SJCRH30 (cell line): ENCODE results near the gene CDK7. TPM values are rescaled to one million over a fixed set of nuclear protein-coding genes. Genes with fewer than 3 reads are reported as not detected.

Experiments used
- DNase-seq, 2 experiments: peaks; one replicate each; pipeline ENCODE4 v3.0.0-alpha.2; 2015 to 2020
- H3K27ac ChIP-seq: fragments of 250-450 bp; sonication (Bioruptor Pico); 2 replicates; pipeline ENCODE4 v1.5.1; 2020; ENCODE audit warnings: mild to moderate bottlenecking, moderate library complexity
- H3K27me3 ChIP-seq: fragments of 250-450 bp; sonication (Bioruptor Pico); 2 replicates; pipeline ENCODE4 v1.5.1; 2020; ENCODE audit warnings: mild to moderate bottlenecking, moderate library complexity
- H3K36me3 ChIP-seq: fragments of 250-450 bp; sonication (Bioruptor Pico); 2 replicates; pipeline ENCODE4 v1.5.1; 2020; ENCODE audit warnings: mild to moderate bottlenecking, moderate library complexity
- H3K4me1 ChIP-seq: fragments of 250-450 bp; sonication (Bioruptor Pico); 2 replicates; pipeline ENCODE4 v1.5.1; 2020; ENCODE audit warnings: mild to moderate bottlenecking, moderate library complexity
- H3K4me3 ChIP-seq: fragments of 250-450 bp; sonication (Bioruptor Pico); 2 replicates; pipeline ENCODE4 v1.5.1; 2020; ENCODE audit warnings: mild to moderate bottlenecking, moderate library complexity
- H3K9me3 ChIP-seq: fragments of 250-450 bp; sonication (Bioruptor Pico); replicated peaks from 2 replicates; pipeline ENCODE4 v1.5.1; 2020; ENCODE audit warnings: mild to moderate bottlenecking, moderate library complexity
- total RNA-seq: library from RNA; depleted of rRNA; stranded (reverse); fragments of >200 nt; shearing (Covaris generic); gene quantifications from 2 replicates; pipeline ENCODE4 v1.2.3, GENCODE V29; 2014; rRNA removed

CDK7 gene
- total RNA-seq, result 39.7 and 46.6 TPM in 2 replicates

GRCh38 chr5:69234457-69235268, at the start of gene CDK7:
Gene CDK7, plus strand, starts transcription at chr5:69234886. Its CDS starts 90 bp downstream, at chr5:69234976.
- no peaks in the 10 kb centered on the region for H3K4me1 ChIP-seq
- H3K4me3 ChIP-seq, result peak within 1 kb of the TSS; percentile 79
- H3K27ac ChIP-seq, result peak within 1 kb of the TSS; percentile 29; the same call in 1 of the 2 replicates
- peaks cover 14% of the 10 kb centered on the region; the same call in 1 of the 2 replicates for H3K36me3 ChIP-seq
- H3K9me3 ChIP-seq, result no peaks in the 10 kb centered on the region
- DNase-seq, result peak; percentile 90 to 93
- H3K27me3 ChIP-seq, result no peaks in the 10 kb centered on the region

DNA sequence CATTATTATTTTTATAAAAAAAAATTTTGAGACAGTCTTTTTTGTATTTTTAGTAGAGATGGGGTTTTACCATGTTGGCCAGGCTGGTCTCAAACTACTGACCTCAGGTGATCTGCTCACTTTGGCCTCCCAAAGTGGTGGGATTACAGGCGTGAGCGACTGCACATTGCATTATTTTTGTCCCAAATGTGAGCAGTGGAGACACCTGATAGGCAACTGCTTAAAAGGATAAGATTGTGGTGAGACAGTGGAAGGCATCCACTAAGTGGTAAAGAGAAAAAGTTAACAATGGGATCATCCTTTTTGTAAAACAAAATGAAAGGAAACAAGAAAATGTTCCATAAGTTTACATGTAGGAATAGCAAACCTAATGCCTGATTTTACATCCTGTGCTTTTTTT, 47.3 kb upstream of the CDK7 start:
- no peak for DNase-seq
- Histone ChIP-seq H3K4me1 (no peaks in the 10 kb centered on the region), H3K36me3 (0 out of 2 replicates have a peak, but pooled peaks cover 2% of the 10 kb centered on the region), H3K27ac (no peak overlapping the region), H3K9me3 (no peaks in the 10 kb centered on the region), H3K4me3 (no peak overlapping the region), H3K27me3 (no peaks in the 10 kb centered on the region)

DNA sequence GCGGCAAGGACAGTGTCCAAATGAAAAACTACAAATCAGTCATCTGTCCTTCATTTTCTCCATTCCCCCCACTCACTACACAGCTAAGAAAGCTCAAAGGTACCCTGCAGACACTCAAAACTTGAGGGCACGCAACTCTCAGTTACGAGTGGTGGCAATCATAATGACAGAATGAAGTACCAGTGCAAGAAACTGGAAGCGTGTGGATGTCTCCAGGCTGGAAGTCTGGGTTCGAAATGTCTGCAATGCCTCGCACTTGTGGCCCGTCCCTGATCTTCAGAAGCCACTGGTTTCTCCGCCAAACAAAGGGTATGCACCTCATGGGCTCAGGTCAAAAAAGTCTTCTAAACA, 45.9 kb upstream of the CDK7 start:
- H3K4me3 ChIP-seq, result peak overlapping the region; percentile 90
- no peaks in the 10 kb centered on the region for H3K9me3 ChIP-seq
- no peak for DNase-seq
- peaks cover 6% of the 10 kb centered on the region; the same call in 1 of the 2 replicates for H3K36me3 ChIP-seq
- H3K4me1 ChIP-seq, result no peaks in the 10 kb centered on the region
- H3K27me3 ChIP-seq, result no peaks in the 10 kb centered on the region
- H3K27ac ChIP-seq, result peak overlapping the region; percentile 90

GRCh38 chr5:69189162-69190086, 45.3 kb upstream of the CDK7 start, which contains the start of gene CENPH:
Gene CENPH, plus strand, starts transcription at chr5:69189583. Its CDS starts 52 bp downstream, at chr5:69189635.
- peak within 1 kb of the TSS; percentile 90 for H3K4me3 ChIP-seq
- H3K27me3 ChIP-seq, result no peaks in the 10 kb centered on the region
- peaks cover 10% of the 10 kb centered on the region for H3K36me3 ChIP-seq
- peak; percentile 93 to 95 for DNase-seq
- H3K27ac ChIP-seq, result peak within 1 kb of the TSS; percentile 90
- no peaks in the 10 kb centered on the region for H3K4me1 ChIP-seq
- H3K9me3 ChIP-seq, result no peaks in the 10 kb centered on the region

GRCh38 chr5:69202497-69202896, 32.2 kb upstream of the CDK7 start:
- H3K4me1 ChIP-seq, result no peaks in the 10 kb centered on the region
- no peak for DNase-seq
- no peak overlapping the region for H3K27ac ChIP-seq
- H3K36me3 ChIP-seq, result peaks cover 39% of the 10 kb centered on the region
- no peak overlapping the region for H3K4me3 ChIP-seq
- no peaks in the 10 kb centered on the region for H3K9me3 ChIP-seq
- no peaks in the 10 kb centered on the region for H3K27me3 ChIP-seq

DNA sequence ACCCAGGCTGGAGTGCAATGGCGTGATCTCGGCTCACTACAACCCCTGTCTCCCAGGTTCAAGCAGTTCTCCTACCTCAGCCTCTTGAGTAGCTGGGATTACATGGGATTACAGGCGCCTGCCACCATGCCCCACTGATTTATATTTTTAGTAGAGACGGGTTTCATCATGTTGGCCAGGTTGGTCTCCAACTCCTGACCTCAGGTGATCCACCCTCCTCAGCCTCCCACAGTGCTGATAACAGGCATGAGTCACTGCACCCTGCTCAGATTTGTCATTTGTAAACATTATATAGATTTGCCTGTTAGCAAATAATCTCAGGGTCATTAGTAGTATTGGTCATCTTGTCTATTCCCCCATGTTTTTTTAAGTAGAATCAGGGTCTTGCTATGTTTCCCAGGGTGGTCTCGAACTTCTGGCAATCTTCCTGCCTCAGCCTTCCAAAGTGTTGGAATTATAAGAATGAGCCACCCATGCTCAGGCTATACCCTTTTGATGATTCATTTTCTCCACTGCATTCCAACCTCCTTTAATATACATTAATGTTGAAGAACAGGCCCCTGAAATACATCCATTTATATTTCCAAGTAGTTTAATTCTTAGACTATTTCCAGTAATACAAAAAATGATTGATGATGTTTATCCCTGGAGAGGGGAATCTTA, 28.0 kb upstream of the CDK7 start:
- H3K27ac ChIP-seq, result no peak overlapping the region
- DNase-seq, result no peak

DNA sequence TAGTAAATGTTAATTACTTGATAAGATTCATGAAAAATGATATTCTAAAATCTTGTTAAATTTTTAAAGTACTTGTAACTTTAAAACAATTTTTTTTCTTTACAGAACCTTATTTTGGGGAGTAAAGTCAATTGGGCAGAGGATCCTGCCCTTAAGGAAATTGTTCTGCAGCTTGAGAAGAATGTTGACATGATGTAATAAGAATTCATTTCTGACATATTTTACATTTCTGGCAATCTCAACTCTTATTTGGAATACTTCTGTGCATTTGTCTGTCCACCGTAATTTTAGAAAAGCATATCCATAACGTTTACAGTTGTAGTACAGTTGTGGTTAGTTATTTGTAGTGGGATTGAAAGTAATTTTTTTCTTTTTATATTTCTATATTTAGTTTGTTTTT, 25.1 kb upstream of the CDK7 start:
- DNase-seq, result no peak
- Histone ChIP-seq H3K27ac (no peak overlapping the region), H3K4me3 (no peak overlapping the region), H3K4me1 (peaks cover 5% of the 10 kb centered on the region; the same call in 1 of the 2 replicates), H3K27me3 (no peaks in the 10 kb centered on the region), H3K36me3 (peaks cover 23% of the 10 kb centered on the region), H3K9me3 (no peaks in the 10 kb centered on the region)

More for the DNA sequence above, 28.0 kb upstream of the CDK7 start:
- no peaks in the 10 kb centered on the region for H3K4me1 ChIP-seq
- H3K9me3 ChIP-seq, result no peaks in the 10 kb centered on the region
- H3K27me3 ChIP-seq, result no peaks in the 10 kb centered on the region
- no peak overlapping the region for H3K4me3 ChIP-seq
- peaks cover 34% of the 10 kb centered on the region for H3K36me3 ChIP-seq

GRCh38 chr5:69211200-69211599, 23.5 kb upstream of the CDK7 start:
- H3K27ac ChIP-seq, result no peak overlapping the region
- peaks cover 18% of the 10 kb centered on the region; the same call in 1 of the 2 replicates for H3K36me3 ChIP-seq
- H3K9me3 ChIP-seq, result no peaks in the 10 kb centered on the region
- no peak for DNase-seq
- no peak overlapping the region for H3K4me3 ChIP-seq
- H3K4me1 ChIP-seq, result peaks cover 5% of the 10 kb centered on the region; the same call in 1 of the 2 replicates
- no peaks in the 10 kb centered on the region for H3K27me3 ChIP-seq

DNA sequence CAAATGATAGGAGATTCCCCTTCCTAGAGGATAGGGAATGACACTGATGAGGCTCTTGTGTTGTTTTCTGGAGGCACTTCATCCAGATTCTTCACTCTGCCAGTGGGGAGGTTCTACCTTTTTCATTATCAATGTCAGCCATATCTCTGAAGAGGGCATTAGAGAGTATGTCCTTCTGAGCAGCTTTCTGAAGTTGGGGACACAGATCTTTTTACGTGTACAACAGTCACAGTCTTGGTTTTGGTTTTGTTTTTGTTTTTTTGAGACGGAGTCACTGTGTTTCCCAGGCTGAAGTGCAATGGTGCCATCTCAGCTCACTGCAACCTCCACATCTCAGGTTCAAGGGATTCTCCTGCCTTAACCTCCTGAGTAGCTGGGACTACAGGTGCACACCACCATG, 22.7 kb upstream of the CDK7 start:
- Histone ChIP-seq H3K27ac (no peak overlapping the region), H3K9me3 (no peaks in the 10 kb centered on the region), H3K4me3 (no peak overlapping the region), H3K36me3 (peaks cover 18% of the 10 kb centered on the region; the same call in 1 of the 2 replicates), H3K27me3 (no peaks in the 10 kb centered on the region), H3K4me1 (peaks cover 6% of the 10 kb centered on the region)
- DNase-seq, result no peak

GRCh38 chr5:69213513-69214215, 21.0 kb upstream of the CDK7 start:
- peaks cover 8% of the 10 kb centered on the region for H3K4me1 ChIP-seq
- H3K4me3 ChIP-seq, result no peak overlapping the region
- H3K36me3 ChIP-seq, result peaks cover 18% of the 10 kb centered on the region; the same call in 1 of the 2 replicates
- no peaks in the 10 kb centered on the region for H3K9me3 ChIP-seq
- no peaks in the 10 kb centered on the region for H3K27me3 ChIP-seq
- peak overlapping the region; percentile 37 for H3K27ac ChIP-seq
- DNase-seq, result peak in 1 of 2 experiments; percentile 31

DNA sequence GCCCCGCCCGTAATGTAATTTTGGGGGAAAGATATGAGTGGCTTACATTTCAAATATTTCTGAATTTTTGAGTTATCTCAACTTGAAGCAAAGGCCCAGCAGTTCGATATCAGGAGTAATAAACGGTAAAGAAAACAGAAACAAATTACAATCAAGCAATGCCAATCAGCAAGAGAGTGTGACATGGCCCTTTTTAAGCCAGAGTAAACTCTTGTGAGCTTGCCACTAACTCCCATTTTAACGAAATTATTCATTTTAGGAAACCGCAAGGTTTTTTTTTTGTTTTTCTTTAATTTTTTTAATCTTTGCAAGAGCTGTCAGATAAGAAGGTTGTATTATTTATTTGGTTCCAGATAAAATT, 17.6 kb upstream of the CDK7 start:
- Histone ChIP-seq H3K4me1 (peaks cover 12% of the 10 kb centered on the region), H3K27ac (peak overlapping the region; percentile 84), H3K4me3 (peak overlapping the region; percentile 98), H3K36me3 (no peaks in the 10 kb centered on the region; the same call in 1 of the 2 replicates), H3K27me3 (no peaks in the 10 kb centered on the region), H3K9me3 (no peaks in the 10 kb centered on the region)
- DNase-seq, result no peak

GRCh38 chr5:69217548-69218526, 16.8 kb upstream of the CDK7 start:
- DNase-seq, result peak; percentile 96 to 98
- peak overlapping the region; percentile 84 for H3K27ac ChIP-seq
- peaks cover 12% of the 10 kb centered on the region for H3K4me1 ChIP-seq
- H3K36me3 ChIP-seq, result no peaks in the 10 kb centered on the region; the same call in 1 of the 2 replicates
- no peaks in the 10 kb centered on the region for H3K27me3 ChIP-seq
- H3K9me3 ChIP-seq, result no peaks in the 10 kb centered on the region
- H3K4me3 ChIP-seq, result peak overlapping the region; percentile 98

- Histone ChIP-seq H3K4me1 (peaks cover 7% of the 10 kb centered on the region; the same call in 1 of the 2 replicates), H3K27ac (no peak overlapping the region), H3K27me3 (no peaks in the 10 kb centered on the region), H3K36me3 (peaks cover 12% of the 10 kb centered on the region), H3K9me3 (no peaks in the 10 kb centered on the region), H3K4me3 (no peak overlapping the region)
- no peak for DNase-seq
These were observed 14.7 kb upstream of the CDK7 start for GRCh38 chr5:69219939-69220338.
